SU-DHL-6 (cell line): Measurements from ENCODE around the gene OR5AC2.

Experiments
- H2AFZ ChIP-seq: fragments of 200-600 bp; sonication (generic); 2 replicates; pipeline ENCODE4 v1.6.1; 2014; ENCODE audit warnings: low read depth, mild to moderate bottlenecking, moderate library complexity, mixed read lengths, antibody characterized with exemption, low read length; ENCODE audit not compliant: severe bottlenecking
- H3F3A ChIP-seq: fragments of 200-600 bp; shearing (Covaris generic); 2 replicates; pipeline ENCODE4 v1.6.0; 2016; ENCODE audit warnings: antibody characterized with exemption, mild to moderate bottlenecking; ENCODE audit not compliant: insufficient read depth
- H3K27ac ChIP-seq: fragments of 200-600 bp; sonication (generic); 2 replicates; pipeline ENCODE4 v1.5.1; 2016; ENCODE audit warnings: low read depth, mild to moderate bottlenecking, low read length, moderate library complexity, mixed read lengths
- H3K27me3 ChIP-seq: fragments of 200-600 bp; sonication (generic), shearing (Covaris generic); 2 replicates; pipeline ENCODE4 v1.6.0; 2014; ENCODE audit warnings: mild to moderate bottlenecking, low read length
- H3K36me3 ChIP-seq: fragments of 200-600 bp; sonication (generic); 2 replicates; pipeline ENCODE4 v1.6.1; 2014; ENCODE audit warnings: mild to moderate bottlenecking, low read length, mixed read lengths
- H3K4me2 ChIP-seq: fragments of 300-600, 200-600 bp; shearing (Covaris generic), sonication (generic); 2 replicates; pipeline ENCODE4 v1.6.0; 2014; ENCODE audit warnings: low read length, low read depth, mild to moderate bottlenecking; ENCODE audit not compliant: poor library complexity, severe bottlenecking
- H3K4me3 ChIP-seq: fragments of 200-600 bp; sonication (generic); 2 replicates; pipeline ENCODE4 v1.5.1; 2014; ENCODE audit warnings: antibody characterized with exemption, low read length, mild to moderate bottlenecking, mixed read lengths; ENCODE audit not compliant: insufficient read depth, poor library complexity, severe bottlenecking
- H3K79me2 ChIP-seq: fragments of 200-600 bp; sonication (generic); 2 replicates; pipeline ENCODE4 v1.6.1; 2014; ENCODE audit warnings: mild to moderate bottlenecking, low read length, moderate library complexity; ENCODE audit not compliant: insufficient read depth
- H3K9ac ChIP-seq: fragments of 200-600 bp; sonication (generic); 2 replicates; pipeline ENCODE4 v1.7.0; 2014; ENCODE audit warnings: mild to moderate bottlenecking, low read length
- H3K9me2 ChIP-seq: fragments of 200-600 bp; sonication (generic); replicated peaks from 2 replicates; pipeline ENCODE4 v1.6.1; 2014; ENCODE audit warnings: low read length; ENCODE audit not compliant: insufficient read depth
- H3K9me3 ChIP-seq: fragments of 200-600 bp; sonication (generic); 2 replicates; pipeline ENCODE4 v1.6.1; 2014; ENCODE audit warnings: low read length, mixed read lengths; ENCODE audit not compliant: insufficient read depth
- H4K20me1 ChIP-seq: fragments of 200-600 bp; sonication (generic); 2 replicates; pipeline ENCODE4 v1.6.1; 2014; ENCODE audit warnings: low read depth, mild to moderate bottlenecking, antibody characterized with exemption, low read length, moderate library complexity, mixed read lengths
- EZH2phosphoT487 ChIP-seq: fragments of 200-600 bp; sonication (generic), shearing (Covaris generic); conservative IDR thresholded peaks from 2 replicates; pipeline ENCODE4 v1.6.1; 2018; ENCODE audit warnings: mild to moderate bottlenecking, antibody characterized with exemption, low read length, moderate library complexity, mixed read lengths
- TF ChIP-seq, protein P1 (sequence below): fragments of 200-600 bp; sonication (generic); IDR thresholded peaks from one replicate; pipeline ENCODE4 v1.5.1; 2017; ENCODE audit warnings: antibody characterized with exemption, mild to moderate bottlenecking, low read length, moderate library complexity; ENCODE audit not compliant: insufficient read depth, poor library complexity, severe bottlenecking

Gene OR5AC2

DNA sequence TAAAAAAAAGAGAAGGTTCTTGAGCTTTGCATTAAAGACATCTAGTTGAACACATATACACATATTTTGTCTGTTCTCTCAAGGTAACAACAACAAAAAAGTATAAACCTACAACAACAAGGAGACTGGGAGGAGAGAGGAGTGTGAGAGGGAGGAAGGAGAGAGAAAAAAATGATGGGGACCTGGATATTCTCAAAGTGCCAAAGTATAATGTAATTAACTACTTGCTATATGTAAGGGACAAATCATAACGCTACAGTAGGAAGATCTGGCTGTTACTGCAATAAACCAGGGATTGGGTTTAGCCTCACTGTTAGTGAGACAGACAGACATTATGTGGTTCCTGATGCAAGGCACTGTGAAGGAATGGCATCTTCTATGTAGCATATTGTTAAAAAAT, 37.7 kb upstream of the OR5AC2 start:
- Histone ChIP-seq H3K27me3 (no peaks in the 10 kb centered on the region), H3K9me3 (no peaks in the 10 kb centered on the region), H4K20me1 (no peaks in the 10 kb centered on the region), H3K4me3 (no peak overlapping the region), H3K4me2 (no peak overlapping the region), H3K79me2 (no peaks in the 10 kb centered on the region), H3K36me3 (no peaks in the 10 kb centered on the region), H2AFZ (no peak overlapping the region), H3K9me2 (no peaks in the 10 kb centered on the region), H3F3A (no peaks in the 10 kb centered on the region), H3K27ac (no peak overlapping the region), H3K9ac (no peak overlapping the region)
- no peak for TF ChIP-seq EZH2phosphoT487
- TF ChIP-seq, protein P1, sequence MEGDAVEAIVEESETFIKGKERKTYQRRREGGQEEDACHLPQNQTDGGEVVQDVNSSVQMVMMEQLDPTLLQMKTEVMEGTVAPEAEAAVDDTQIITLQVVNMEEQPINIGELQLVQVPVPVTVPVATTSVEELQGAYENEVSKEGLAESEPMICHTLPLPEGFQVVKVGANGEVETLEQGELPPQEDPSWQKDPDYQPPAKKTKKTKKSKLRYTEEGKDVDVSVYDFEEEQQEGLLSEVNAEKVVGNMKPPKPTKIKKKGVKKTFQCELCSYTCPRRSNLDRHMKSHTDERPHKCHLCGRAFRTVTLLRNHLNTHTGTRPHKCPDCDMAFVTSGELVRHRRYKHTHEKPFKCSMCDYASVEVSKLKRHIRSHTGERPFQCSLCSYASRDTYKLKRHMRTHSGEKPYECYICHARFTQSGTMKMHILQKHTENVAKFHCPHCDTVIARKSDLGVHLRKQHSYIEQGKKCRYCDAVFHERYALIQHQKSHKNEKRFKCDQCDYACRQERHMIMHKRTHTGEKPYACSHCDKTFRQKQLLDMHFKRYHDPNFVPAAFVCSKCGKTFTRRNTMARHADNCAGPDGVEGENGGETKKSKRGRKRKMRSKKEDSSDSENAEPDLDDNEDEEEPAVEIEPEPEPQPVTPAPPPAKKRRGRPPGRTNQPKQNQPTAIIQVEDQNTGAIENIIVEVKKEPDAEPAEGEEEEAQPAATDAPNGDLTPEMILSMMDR: no peak

DNA sequence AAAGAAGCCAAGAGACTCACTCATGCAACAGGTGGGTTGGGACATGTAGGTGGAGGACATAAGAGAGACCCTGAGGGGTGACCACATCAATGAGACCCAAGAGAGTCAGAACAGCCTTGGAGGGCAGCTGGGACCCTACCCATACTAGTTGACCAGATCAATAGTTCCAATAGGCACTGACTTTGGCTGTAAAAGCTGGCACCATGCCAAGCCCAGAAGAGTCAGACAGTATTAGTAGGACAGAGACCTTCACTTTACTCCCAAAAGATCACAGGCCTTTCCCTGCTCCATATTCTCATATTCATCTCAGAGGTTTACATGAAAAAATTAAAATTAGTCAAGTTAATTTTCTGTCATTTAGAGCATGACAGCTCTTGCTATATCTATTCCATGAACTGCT, 30.9 kb upstream of the OR5AC2 start:
- no peak overlapping the region for H2AFZ ChIP-seq
- no peak for TF ChIP-seq EZH2phosphoT487
- TF ChIP-seq, protein P1: no peak
- H3K9ac ChIP-seq: no peak overlapping the region
- no peak overlapping the region for H3K4me3 ChIP-seq
- H4K20me1 ChIP-seq: no peaks in the 10 kb centered on the region
- no peaks in the 10 kb centered on the region for H3K79me2 ChIP-seq
- H3K36me3 ChIP-seq: no peaks in the 10 kb centered on the region
- H3K4me2 ChIP-seq: no peak overlapping the region
- H3F3A ChIP-seq: no peaks in the 10 kb centered on the region
- no peaks in the 10 kb centered on the region for H3K27me3 ChIP-seq
- no peaks in the 10 kb centered on the region for H3K9me3 ChIP-seq
- no peak overlapping the region for H3K27ac ChIP-seq
- H3K9me2 ChIP-seq: no peaks in the 10 kb centered on the region

DNA sequence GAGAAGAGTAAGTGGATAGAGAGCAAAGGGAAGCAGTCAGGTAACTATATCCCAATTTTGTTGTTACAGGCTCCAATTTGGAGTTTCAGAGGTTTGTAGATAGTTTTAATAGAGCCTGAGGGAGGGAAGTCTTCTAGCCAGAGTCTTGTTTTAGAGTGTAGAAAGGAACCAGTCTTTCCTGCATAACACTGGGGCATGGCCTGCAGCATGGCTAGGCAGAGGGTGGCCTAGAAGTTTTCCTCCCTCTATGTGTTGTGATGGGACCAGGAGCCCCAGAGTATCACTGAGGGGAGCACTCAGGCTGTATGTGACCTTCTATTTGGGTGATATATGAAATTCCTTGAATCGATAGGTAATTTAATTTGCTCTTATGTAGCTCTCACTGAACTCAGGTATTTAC, 29.3 kb upstream of the OR5AC2 start:
- Histone ChIP-seq H3K4me3 (no peak overlapping the region), H2AFZ (no peak overlapping the region), H4K20me1 (no peaks in the 10 kb centered on the region), H3K9me3 (no peaks in the 10 kb centered on the region), H3K9me2 (no peaks in the 10 kb centered on the region), H3K27me3 (no peaks in the 10 kb centered on the region), H3K4me2 (no peak overlapping the region), H3K9ac (no peak overlapping the region), H3K27ac (no peak overlapping the region), H3F3A (no peaks in the 10 kb centered on the region), H3K36me3 (no peaks in the 10 kb centered on the region), H3K79me2 (no peaks in the 10 kb centered on the region)
- TF ChIP-seq, protein P1: no peak
- TF ChIP-seq EZH2phosphoT487: no peak
